Vagina (tissue), 2 donors: ENCODE measurements around the gene WDR47. TPM values are rescaled to one million over a fixed set of nuclear protein-coding genes. Genes with fewer than 3 reads are reported as not detected.

ENCODE experiments used
- DNase-seq, 2 donors: peaks; one replicate each; pipeline ENCODE4 v3.0.0-alpha.2; 2017; ENCODE audit errors: extremely low spot score in 2 of 2
- H3K27ac ChIP-seq: fragments of 200-600 bp; sonication (generic); one replicate; pipeline ENCODE4 v1.5.1; 2019
- H3K27me3 ChIP-seq: fragments of 200-600 bp; sonication (generic); one replicate; pipeline ENCODE4 v1.5.1; 2019
- H3K36me3 ChIP-seq, 2 donors: fragments of 200-600 bp; sonication (generic); one replicate each; pipeline ENCODE4 v1.5.1; 2017 to 2019
- H3K4me1 ChIP-seq: fragments of 200-600 bp; sonication (generic); one replicate; pipeline ENCODE4 v1.5.1; 2019
- H3K4me3 ChIP-seq, 2 donors: fragments of 200-600 bp; sonication (generic); 1 replicate in 1 of 2; 2 replicates in 1 of 2; pipeline ENCODE4 v1.5.1; 2016 to 2019
- H3K9me3 ChIP-seq: fragments of 200-600 bp; sonication (generic); one replicate; pipeline ENCODE4 v1.5.1; 2019
- CTCF ChIP-seq, 3 experiments: fragments of 450-650 bp in 2 of 3; fragments of 200-600 bp in 1 of 3; sonication (generic) in 1 of 3; IDR thresholded peaks; one replicate each; pipeline ENCODE4 v1.5.1; 2017 to 2019; ENCODE audit warnings: antibody characterized with exemption in 3 of 3, mild to moderate bottlenecking in 2 of 3, moderate library complexity in 2 of 3
- POLR2A ChIP-seq, 2 donors: fragments of 450-650 bp; IDR thresholded peaks; one replicate each; pipeline ENCODE4 v1.6.1; 2017; ENCODE audit warnings: antibody characterized with exemption in 2 of 2, mild to moderate bottlenecking in 2 of 2, moderate library complexity in 2 of 2
- POLR2AphosphoS5 ChIP-seq, 2 donors: sonication (generic); formaldehyde crosslinking; IDR thresholded peaks; one replicate each; pipeline ENCODE4 v1.9.0; 2017; ENCODE audit warnings: antibody characterized with exemption in 2 of 2, mild to moderate bottlenecking in 2 of 2, low read depth in 1 of 2; ENCODE audit not compliant: insufficient read depth in 1 of 2
- intact Hi-C: fragments of 100-400 bp; cut with DNase I; formaldehyde crosslinking; loops from one replicate; pipeline ENCODE4 v1.15.1; 2023
- small RNA-seq: library from RNA; depleted of rRNA; stranded (forward); fragments of <200 nt; gene quantifications from one replicate; pipeline ENCODE3, GENCODE V24; 2016
- total RNA-seq: library from RNA; depleted of rRNA; stranded (reverse); fragments of >200 nt; gene quantifications from one replicate; pipeline ENCODE4 v1.2.3, GENCODE V29; 2016

WDR47 gene
- total RNA-seq, 1 donor from 2014 or later, result 14.7 TPM

GRCh38 chr1:108925920-108926319 lies 116.0 kb downstream of the WDR47 start:
- no peaks in the 10 kb centered on the region for H3K27me3 ChIP-seq
- H3K9me3 ChIP-seq, result no peaks in the 10 kb centered on the region
- intact Hi-C loops, result no loop called here
- H3K4me3 ChIP-seq, result no peak overlapping the region
- TF ChIP-seq POLR2AphosphoS5 (IDR thresholded peaks at IDR 0.05; ENCODE audit: insufficient read depth in 1 of 2, low read depth in 1 of 2), result no peak
- no peak for TF ChIP-seq POLR2A (IDR thresholded peaks at IDR 0.05)
- no peak for TF ChIP-seq CTCF (IDR thresholded peaks at IDR 0.05)
- no peak overlapping the region for H3K27ac ChIP-seq
- no peak for DNase-seq
- peaks cover 0 to 79% of the 10 kb centered on the region in 2 donors for H3K36me3 ChIP-seq
- no peaks in the 10 kb centered on the region for H3K4me1 ChIP-seq

Small RNAs within 50 kb of the gene (small RNA-seq; reads per million reads assigned to genes)
- not detected for gene BX679664.1
- gene BX679664.2, result not detected

Other genes with a start within 250 kb of the WDR47 start
- gene AKNAD1, start 185.0 kb downstream of the WDR47 start, total RNA-seq, result 3.9 TPM
- 45.4 TPM for gene GPSM2, start 165.1 kb downstream of the WDR47 start, total RNA-seq
- 28.0 TPM for gene CLCC1, start 78.6 kb downstream of the WDR47 start, total RNA-seq
- gene TAF13, start 33.9 kb upstream of the WDR47 start, total RNA-seq, result 28.7 TPM
- 17.2 TPM for gene TMEM167B, start 48.7 kb upstream of the WDR47 start, total RNA-seq
- 0.25 TPM for gene ELAPOR1, start 72.0 kb upstream of the WDR47 start, total RNA-seq
- gene SARS1, start 171.8 kb upstream of the WDR47 start, total RNA-seq, result 135 TPM
- gene CELSR2, start 207.4 kb upstream of the WDR47 start, total RNA-seq, result 38.5 TPM
- 5.4 TPM for gene PSRC1, start 241.0 kb upstream of the WDR47 start, total RNA-seq